ENCODE results near the gene MGP.

GRCh38 chr12:14840616-14841015 is 45.0 kb downstream of the MGP start:
- no peak for TF ChIP-seq POLR2A (IDR thresholded peaks at IDR 0.05; ENCODE audit: low read depth, low read length)
- no peak for TF ChIP-seq CTCF (conservative IDR thresholded peaks at IDR 0.05; ENCODE audit: low read depth, low read length)
- no peak for TF ChIP-seq USF2 (IDR thresholded peaks at IDR 0.05; ENCODE audit: low read depth, low read length)
- TF ChIP-seq FOS (IDR thresholded peaks at IDR 0.05; ENCODE audit: low read depth, low read length), result no peak
- no peak for TF ChIP-seq CHD1 (IDR thresholded peaks at IDR 0.05; ENCODE audit: low read depth, low read length)

Measured in IMR-90 (cell line).